Mesothelial cell of epicardium (in vitro differentiated cells): ENCODE data around the gene MRGPRD. TPM values are rescaled to one million over a fixed set of nuclear protein-coding genes. Genes with fewer than 3 reads are reported as not detected.

Source experiments
- DNase-seq, 2 experiments: peaks; one replicate each; pipeline ENCODE4 v3.0.0; 2021; ENCODE audit warnings: low spot score in 2 of 2; ENCODE audit not compliant: unreplicated experiment in 2 of 2
- H3K27ac Mint-ChIP-seq: 2 replicates; pipeline ENCODE4 v1.8.0; 2021; ENCODE audit warnings: mixed read lengths
- H3K27me3 Mint-ChIP-seq: 2 replicates; pipeline ENCODE4 v1.8.0; 2021; ENCODE audit warnings: low read depth, mixed read lengths
- H3K36me3 Mint-ChIP-seq: 2 replicates; pipeline ENCODE4 v1.8.0; 2021; ENCODE audit warnings: mixed read lengths
- H3K4me1 Mint-ChIP-seq: 2 replicates; pipeline ENCODE4 v1.8.0; 2021; ENCODE audit warnings: mixed read lengths
- H3K4me3 Mint-ChIP-seq: 2 replicates; pipeline ENCODE4 v1.8.0; 2021; ENCODE audit warnings: mild to moderate bottlenecking, moderate library complexity, mixed read lengths
- H3K9me3 Mint-ChIP-seq: 2 replicates; pipeline ENCODE4 v1.8.0; 2021; ENCODE audit warnings: mixed read lengths
- CTCF ChIP-seq: fragments of 200-600 bp; sonication (generic); IDR thresholded peaks from one replicate; pipeline ENCODE4 v1.5.0; 2021; ENCODE audit warnings: antibody characterized with exemption; ENCODE audit not compliant: unreplicated experiment
- total RNA-seq: library from RNA; stranded (reverse); gene quantifications from 3 replicates; pipeline ENCODE4 v1.2.1, GENCODE V29; 2021

Gene MRGPRD, protein sequence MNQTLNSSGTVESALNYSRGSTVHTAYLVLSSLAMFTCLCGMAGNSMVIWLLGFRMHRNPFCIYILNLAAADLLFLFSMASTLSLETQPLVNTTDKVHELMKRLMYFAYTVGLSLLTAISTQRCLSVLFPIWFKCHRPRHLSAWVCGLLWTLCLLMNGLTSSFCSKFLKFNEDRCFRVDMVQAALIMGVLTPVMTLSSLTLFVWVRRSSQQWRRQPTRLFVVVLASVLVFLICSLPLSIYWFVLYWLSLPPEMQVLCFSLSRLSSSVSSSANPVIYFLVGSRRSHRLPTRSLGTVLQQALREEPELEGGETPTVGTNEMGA
- not detected in 3 replicates for total RNA-seq

GRCh38 chr11:68980776-68981065, at the start of gene MRGPRD:
Gene MRGPRD, minus strand, starts transcription at chr11:68980986. Its CDS starts 0 bp downstream, at chr11:68980986.
- Mint-ChIP-seq H3K9me3 (peaks cover 13% of the 10 kb centered on the region), H3K27ac (no peak within 1 kb of the TSS), H3K4me3 (no peak within 1 kb of the TSS), H3K36me3 (no peaks in the 10 kb centered on the region), H3K27me3 (peaks cover 5% of the 10 kb centered on the region), H3K4me1 (peaks cover 6% of the 10 kb centered on the region)
- no peak for DNase-seq
- no peak for TF ChIP-seq CTCF

- no peaks in the 10 kb centered on the region for H3K27me3 Mint-ChIP-seq
- no peak overlapping the region for H3K27ac Mint-ChIP-seq
- no peaks in the 10 kb centered on the region for H3K9me3 Mint-ChIP-seq
- no peak for DNase-seq
- H3K36me3 Mint-ChIP-seq: no peaks in the 10 kb centered on the region
- no peaks in the 10 kb centered on the region for H3K4me1 Mint-ChIP-seq
- no peak for TF ChIP-seq CTCF
- no peak overlapping the region for H3K4me3 Mint-ChIP-seq
Measured at GRCh38 chr11:69030301-69030700, 49.5 kb upstream of the MRGPRD start.

GRCh38 chr11:69027704-69028372, 47.1 kb upstream of the MRGPRD start:
- no peak for TF ChIP-seq CTCF
- Mint-ChIP-seq H3K4me3 (no peak overlapping the region), H3K9me3 (no peaks in the 10 kb centered on the region), H3K36me3 (no peaks in the 10 kb centered on the region), H3K4me1 (no peaks in the 10 kb centered on the region), H3K27ac (no peak overlapping the region), H3K27me3 (no peaks in the 10 kb centered on the region)
- DNase-seq: no peak

DNA sequence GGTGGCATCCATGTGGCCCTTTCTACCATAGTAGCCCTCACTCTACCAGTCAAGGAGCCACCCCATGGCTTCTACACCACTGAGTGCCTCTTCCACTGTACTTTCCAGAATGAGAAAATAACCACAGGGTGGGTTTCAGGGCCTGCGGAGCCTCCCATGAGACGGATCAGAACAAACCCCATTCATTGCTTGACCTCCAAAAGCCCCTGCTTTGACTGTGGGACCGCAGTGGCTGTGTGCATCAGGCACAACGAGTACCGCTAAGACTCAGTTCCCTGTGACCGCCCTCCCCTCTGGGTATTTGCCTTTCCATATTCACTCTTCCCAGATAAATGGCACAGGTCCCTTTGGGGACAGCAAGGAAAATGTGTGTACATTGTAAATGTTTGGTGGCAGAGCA, 43.7 kb upstream of the MRGPRD start:
- Mint-ChIP-seq H3K27ac (no peak overlapping the region), H3K9me3 (no peaks in the 10 kb centered on the region), H3K36me3 (no peaks in the 10 kb centered on the region), H3K4me3 (no peak overlapping the region), H3K4me1 (no peaks in the 10 kb centered on the region), H3K27me3 (no peaks in the 10 kb centered on the region)
- DNase-seq: no peak
- TF ChIP-seq CTCF: no peak

GRCh38 chr11:69022260-69022659, 41.5 kb upstream of the MRGPRD start:
- H3K27ac Mint-ChIP-seq: no peak overlapping the region
- no peak for DNase-seq
- no peak overlapping the region for H3K4me3 Mint-ChIP-seq
- H3K9me3 Mint-ChIP-seq: no peaks in the 10 kb centered on the region
- H3K36me3 Mint-ChIP-seq: no peaks in the 10 kb centered on the region
- TF ChIP-seq CTCF: no peak
- no peaks in the 10 kb centered on the region for H3K27me3 Mint-ChIP-seq
- H3K4me1 Mint-ChIP-seq: no peaks in the 10 kb centered on the region
